Measurements from ENCODE around the gene COL1A2. TPM values are rescaled to one million over a fixed set of nuclear protein-coding genes. Genes with fewer than 3 reads are reported as not detected.

COL1A2 gene
- total and polyA plus RNA-seq, 2 of the 8 experiments (the other 6 are each of a cell fraction or from before 2014, with no cell fraction given): 45.2 to 87.2 TPM

GRCh38 chr7:94445696-94446194 lies 51.0 kb downstream of the COL1A2 start:
- Histone ChIP-seq H3K27ac (ENCODE audit: low read depth, low read length) (no peak overlapping the region), H3K56ac (replicated peaks; ENCODE audit: insufficient read length, low read depth, low read length) (no peak overlapping the region), H3K14ac (ENCODE audit: insufficient read length) (no peak overlapping the region), H3K4me1 (replicated peaks in 1 of 4; ENCODE audit: control insufficient read depth in 3 of 4, insufficient read depth in 4 of 4, low read length in 3 of 4) (no peaks in the 10 kb centered on the region), H2BK5ac (ENCODE audit: low read depth, low read length) (no peak overlapping the region), H2AK5ac (ENCODE audit: low read depth, low read length) (no peak overlapping the region), H2BK15ac (ENCODE audit: low read length) (no peak overlapping the region), H3K4me2 (ENCODE audit: insufficient read depth in 1 of 2, low read depth in 2 of 2, low read length in 2 of 2) (no peak overlapping the region), H4K8ac (ENCODE audit: extremely low read depth, insufficient read depth, low read length) (no peak overlapping the region), H3K79me2 (ENCODE audit: control insufficient read depth in 1 of 2, insufficient read depth in 2 of 2, low read length in 2 of 2) (no peaks in the 10 kb centered on the region), H4K5ac (ENCODE audit: insufficient read length, low read depth, low read length) (no peak overlapping the region), H3K9ac (replicated peaks in 1 of 4; ENCODE audit: extremely low read depth in 1 of 4, low read depth in 3 of 4, low read length in 3 of 4) (no peak overlapping the region), H3K18ac (ENCODE audit: extremely low read depth, low read length) (no peak overlapping the region), H3K4ac (replicated peaks; ENCODE audit: insufficient read length, low read depth, low read length) (no peak overlapping the region), H2AFZ (ENCODE audit: low read length) (no peak overlapping the region), H2BK120ac (replicated peaks; ENCODE audit: low read depth, low read length) (no peak overlapping the region), H2BK12ac (ENCODE audit: low read depth, low read length) (no peak overlapping the region), H4K20me1 (replicated peaks in 1 of 2; ENCODE audit: control insufficient read depth in 1 of 2, insufficient read depth in 2 of 2, low read length in 2 of 2) (no peaks in the 10 kb centered on the region), H2BK20ac (ENCODE audit: low read length) (no peak overlapping the region), H3K79me1 (ENCODE audit: low read depth, low read length) (no peaks in the 10 kb centered on the region), H4K91ac (replicated peaks; ENCODE audit: insufficient read length, low read length) (no peak overlapping the region), H3K23me2 (ENCODE audit: low read depth, low read length) (no peaks in the 10 kb centered on the region), H3K23ac (ENCODE audit: insufficient read length) (no peak overlapping the region), H3K9me3 (ENCODE audit: insufficient read depth in 2 of 2, low read depth in 1 of 2, low read length in 1 of 2) (no peaks in the 10 kb centered on the region), H3K27me3 (replicated peaks in 1 of 4; ENCODE audit: control insufficient read depth in 3 of 4, extremely low read depth in 1 of 4, insufficient read depth in 3 of 4, low read length in 3 of 4) (no peaks in the 10 kb centered on the region), H3K4me3 (ENCODE audit: extremely low read depth in 1 of 4, insufficient read depth in 2 of 4, low read depth in 3 of 4, low read length in 4 of 4) (no peak overlapping the region), H3K36me3 (ENCODE audit: control insufficient read depth in 2 of 4, insufficient read depth in 4 of 4, low read length in 3 of 4) (no peaks in the 10 kb centered on the region)
- no peak for FAIRE-seq
- WGBS, 2 experiments (ENCODE audit: extremely low coverage in 1 of 2, insufficient coverage in 1 of 2, insufficient read length in 1 of 2, insufficient replicate concordance in 2 of 2, low coverage in 1 of 2, low lambda C conversion rate in 2 of 2, missing lambda C conversion rate in 1 of 2): 93% methylated on average over 2 of the region's 2 CpGs; no CpG with 5 or more reads in 1 of the 2 experiments
- DNase-seq (ENCODE audit: low read depth in 1 of 2, low spot score in 2 of 2): no peak
- CTCF ChIA-PET (ENCODE audit: partially characterized antibody): interaction anchor here (1.0 to 2.3 kb wide), 6 partner anchors 9 to 1033 kb away, joined by 4 to 13 read pairs (median 6); partner anchors contain the start of genes COL1A2 and SGCE
- TF ChIP-seq NRF1 (IDR thresholded peaks at IDR 0.05; ENCODE audit: low read depth, low read length) (no peak), HDAC6 (IDR thresholded peaks at IDR 0.05; ENCODE audit: low read depth, low read length) (no peak), RBBP5 (IDR thresholded peaks at IDR 0.05; ENCODE audit: borderline replicate concordance, low read depth, low read length) (no peak), SIRT6 (IDR thresholded peaks at IDR 0.05; ENCODE audit: low read length) (no peak), POLR2AphosphoS5 (IDR thresholded peaks at IDR 0.05; ENCODE audit: low read depth, low read length) (no peak), FOSL1 (IDR thresholded peaks at IDR 0.05; ENCODE audit: insufficient read depth, low read depth, low read length) (no peak), EP300 (IDR thresholded peaks at IDR 0.05; ENCODE audit: borderline replicate concordance in 1 of 2, low read depth in 2 of 2, low read length in 2 of 2) (no peak), EZH2 (IDR thresholded peaks at IDR 0.05; ENCODE audit: low read depth, low read length, severe bottlenecking) (no peak), CTBP2 (IDR thresholded peaks at IDR 0.05; ENCODE audit: borderline replicate concordance, insufficient read depth, insufficient read length, low read length) (no peak), EGR1 (IDR thresholded peaks at IDR 0.05; ENCODE audit: borderline replicate concordance, low read depth, low read length) (no peak), ZNF274 (IDR thresholded peaks at IDR 0.05; ENCODE audit: borderline replicate concordance, extremely low read depth, low read length) (no peak)
- POLR2A ChIA-PET (ENCODE audit: partially characterized antibody): no interaction called here
